Measurements from ENCODE around the gene FNIP1.
A peak's percentile ranks its signal among the peaks of the same experiment; 100 is the strongest.
"Not testable (repeated sequence)": the region's sequence is repeated elsewhere in the genome, so short reads cannot be mapped to it uniquely, and the experiment has no call there.

Gene FNIP1

GRCh38 chr5:131786900-131787692, 9.7 kb downstream of the FNIP1 start:
- peak; percentile 19 for DNase-seq

- DNase-seq = no peak
Observed at GRCh38 chr5:131786036-131786435, 10.8 kb downstream of the FNIP1 start.

- no peak for DNase-seq
Observed at GRCh38 chr5:131783874-131784273, 12.9 kb downstream of the FNIP1 start.

GRCh38 chr5:131783357-131783756, 13.5 kb downstream of the FNIP1 start:
- no peak for DNase-seq

GRCh38 chr5:131782717-131783116, 14.1 kb downstream of the FNIP1 start:
- DNase-seq = no peak

GRCh38 chr5:131778141-131778540, 18.7 kb downstream of the FNIP1 start:
- not testable (repeated sequence) for DNase-seq

- no peak for DNase-seq
Observed at GRCh38 chr5:131776450-131776849, 20.4 kb downstream of the FNIP1 start.

- no peak for DNase-seq
Observed at GRCh38 chr5:131774652-131775367, 22.0 kb downstream of the FNIP1 start.

GRCh38 chr5:131773805-131774204, 23.0 kb downstream of the FNIP1 start:
- DNase-seq = no peak

- no peak for DNase-seq
Observed at GRCh38 chr5:131771692-131772091, 25.1 kb downstream of the FNIP1 start.

- no peak for DNase-seq
Observed at GRCh38 chr5:131769961-131770360, 26.9 kb downstream of the FNIP1 start.

GRCh38 chr5:131769336-131769735, 27.5 kb downstream of the FNIP1 start:
- no peak for DNase-seq

- no peak for DNase-seq
Observed at GRCh38 chr5:131767891-131768290, 28.9 kb downstream of the FNIP1 start.

- no peak for DNase-seq
Observed at GRCh38 chr5:131766689-131767088, 30.1 kb downstream of the FNIP1 start.

GRCh38 chr5:131765261-131765660, 31.6 kb downstream of the FNIP1 start:
- DNase-seq = no peak

- DNase-seq = no peak
Observed at GRCh38 chr5:131763968-131764367, 32.8 kb downstream of the FNIP1 start.

- no peak for DNase-seq
Observed at GRCh38 chr5:131760793-131761192, 36.0 kb downstream of the FNIP1 start.

- no peak for DNase-seq
Observed at GRCh38 chr5:131759704-131760103, 37.1 kb downstream of the FNIP1 start.

GRCh38 chr5:131758520-131758900, 38.3 kb downstream of the FNIP1 start:
- DNase-seq = no peak

GRCh38 chr5:131757830-131758519, 38.8 kb downstream of the FNIP1 start:
- DNase-seq = no peak

GRCh38 chr5:131756942-131757341, 39.9 kb downstream of the FNIP1 start:
- peak; percentile 26 for DNase-seq

- peak; percentile 27 for DNase-seq
Observed at GRCh38 chr5:131754363-131754762, 42.5 kb downstream of the FNIP1 start.

- DNase-seq = no peak
Observed at GRCh38 chr5:131751506-131751905, 45.3 kb downstream of the FNIP1 start.

Data from MV-4-11 (cell line).